ES-I3 (cell line): ENCODE measurements around the gene TK1.

Experiments
- H3K36me3 ChIP-seq: 2 replicates; pipeline ENCODE4 v1.6.1; 2013; ENCODE audit warnings: mild to moderate bottlenecking, low read length, control low read depth, moderate library complexity; ENCODE audit not compliant: insufficient read depth
- H3K4me1 ChIP-seq: 2 replicates; pipeline ENCODE4 v1.6.1; 2013; ENCODE audit warnings: mild to moderate bottlenecking, control low read depth, low read length; ENCODE audit not compliant: insufficient read depth
- H3K9ac ChIP-seq: 2 replicates; pipeline ENCODE4 v1.6.1; 2013; ENCODE audit warnings: low read depth, mild to moderate bottlenecking, low read length, moderate library complexity
- H3K9me3 ChIP-seq: 2 replicates; pipeline ENCODE4 v1.6.1; 2013; ENCODE audit warnings: mild to moderate bottlenecking, low read length, moderate library complexity; ENCODE audit not compliant: control insufficient read depth, insufficient read depth

Gene TK1

GRCh38 chr17:78125976-78126894 lies 60.6 kb downstream of the TK1 start:
- peaks cover 27% of the 10 kb centered on the region; the same call in 1 of the 2 replicates for H3K4me1 ChIP-seq
- no peak overlapping the region for H3K9ac ChIP-seq
- H3K36me3 ChIP-seq, result peaks cover 10% of the 10 kb centered on the region
- H3K9me3 ChIP-seq, result no peaks in the 10 kb centered on the region

GRCh38 chr17:78125138-78125913 lies 61.5 kb downstream of the TK1 start:
- Histone ChIP-seq H3K9me3 (no peaks in the 10 kb centered on the region), H3K36me3 (peaks cover 10% of the 10 kb centered on the region), H3K9ac (no peak overlapping the region), H3K4me1 (peaks cover 21% of the 10 kb centered on the region; the same call in 1 of the 2 replicates)

GRCh38 chr17:78124836-78125137 lies 62.1 kb downstream of the TK1 start:
- Histone ChIP-seq H3K36me3 (peaks cover 10% of the 10 kb centered on the region), H3K4me1 (peaks cover 15% of the 10 kb centered on the region; the same call in 1 of the 2 replicates), H3K9ac (no peak overlapping the region), H3K9me3 (no peaks in the 10 kb centered on the region)
